Measurements from ENCODE around the gene TAF1B.
A peak's percentile ranks its signal among the peaks of the same experiment; 100 is the strongest.
"Not testable (repeated sequence)": the region's sequence is repeated elsewhere in the genome, so short reads cannot be mapped to it uniquely, and the experiment has no call there.

TAF1B gene

DNA sequence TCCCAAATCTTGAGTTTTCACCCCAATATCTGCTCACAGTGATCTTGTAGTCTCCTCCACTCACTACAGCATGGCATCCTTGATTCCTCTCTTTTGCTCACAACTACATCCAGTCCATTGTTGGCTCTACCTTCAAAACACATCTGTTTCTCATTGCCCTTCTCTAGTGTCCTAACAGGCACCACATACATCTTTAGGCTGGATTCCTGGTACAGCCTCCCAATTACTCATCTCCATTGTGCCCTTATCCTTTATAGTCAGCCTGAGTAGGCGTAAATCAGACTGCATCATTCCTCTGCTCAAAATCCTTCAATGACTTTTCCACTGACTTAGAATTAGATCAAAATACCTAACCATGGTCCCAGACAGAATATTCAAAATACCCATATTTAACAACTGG is 10.7 kb upstream of the TAF1B start:
- DNase-seq: no peak

DNA sequence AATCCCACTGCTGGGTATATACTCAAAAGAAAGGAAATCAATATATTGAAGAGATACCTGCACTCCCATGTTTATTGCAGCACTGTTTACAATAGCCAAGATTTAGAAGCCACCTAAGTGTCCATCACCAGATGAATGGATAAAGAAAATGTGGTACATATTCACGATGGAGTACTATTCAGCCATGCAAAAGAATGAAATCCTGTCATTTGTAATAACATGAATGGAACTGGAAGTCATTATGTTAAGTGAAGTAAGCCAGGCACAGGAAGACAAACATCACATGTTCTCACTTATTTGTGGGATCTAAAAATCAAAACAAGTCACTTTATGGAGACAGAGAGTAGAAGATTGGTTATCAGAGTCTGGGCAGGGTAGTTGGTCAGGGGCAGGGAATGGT is 8.2 kb upstream of the TAF1B start:
- not testable (repeated sequence) for DNase-seq

DNA sequence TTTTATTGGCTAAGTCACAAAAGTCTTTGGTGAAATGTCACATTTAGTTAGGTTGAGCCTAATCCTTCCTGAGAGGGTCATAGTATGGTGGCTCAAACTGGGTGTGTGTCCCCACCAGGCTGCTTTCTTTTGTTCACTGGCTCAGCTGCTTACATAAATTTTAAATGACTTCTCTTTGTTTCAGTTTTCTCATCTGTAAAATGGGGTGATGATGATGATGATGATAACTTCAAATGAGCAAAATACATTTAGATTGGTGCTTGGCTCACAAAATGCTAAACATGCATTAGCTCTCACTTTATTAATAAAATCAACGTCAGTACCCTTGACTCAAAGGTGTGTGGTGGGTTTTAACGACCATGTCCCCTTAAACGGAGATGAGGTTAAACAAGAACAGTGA is 7.2 kb upstream of the TAF1B start:
- DNase-seq: no peak

DNA sequence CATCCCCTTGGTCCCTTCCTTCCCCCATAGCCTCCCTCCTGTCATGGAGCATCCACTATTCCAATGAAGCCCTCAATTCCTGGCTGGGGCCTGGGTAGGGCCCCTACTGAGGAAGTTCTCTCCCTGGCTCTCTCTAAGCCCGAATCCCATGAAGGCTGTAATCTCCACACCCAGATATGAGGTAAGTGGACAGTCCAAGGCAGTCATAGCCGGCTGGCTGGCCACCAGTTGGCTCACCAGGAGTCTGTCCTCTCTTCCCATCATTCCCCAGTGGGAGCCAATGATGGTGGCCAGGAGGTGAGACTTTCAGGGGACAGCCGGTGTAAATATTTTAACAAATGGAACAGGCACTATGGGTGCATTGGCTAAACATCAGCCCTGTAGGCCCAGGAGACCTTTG is 6.8 kb upstream of the TAF1B start:
- no peak for DNase-seq

DNA sequence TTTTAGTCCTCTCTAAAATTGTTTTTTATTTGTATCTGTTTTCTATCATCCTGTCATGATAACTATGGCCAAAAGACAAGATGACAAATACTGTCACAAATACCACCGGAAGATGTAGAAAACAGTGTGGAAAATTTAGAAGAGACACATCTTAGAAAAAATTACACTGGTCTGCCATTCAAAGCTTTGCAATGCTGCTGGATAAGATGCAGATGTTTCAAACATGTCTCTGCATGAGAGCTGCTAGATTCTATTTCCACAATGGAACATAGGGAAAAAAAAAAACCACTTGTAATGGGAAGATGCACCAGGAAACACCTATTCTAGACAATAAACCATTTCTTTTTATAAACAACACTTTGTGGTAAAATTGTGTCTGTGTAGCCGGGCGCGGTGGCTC is 5.8 kb upstream of the TAF1B start:
- DNase-seq: no peak

DNA sequence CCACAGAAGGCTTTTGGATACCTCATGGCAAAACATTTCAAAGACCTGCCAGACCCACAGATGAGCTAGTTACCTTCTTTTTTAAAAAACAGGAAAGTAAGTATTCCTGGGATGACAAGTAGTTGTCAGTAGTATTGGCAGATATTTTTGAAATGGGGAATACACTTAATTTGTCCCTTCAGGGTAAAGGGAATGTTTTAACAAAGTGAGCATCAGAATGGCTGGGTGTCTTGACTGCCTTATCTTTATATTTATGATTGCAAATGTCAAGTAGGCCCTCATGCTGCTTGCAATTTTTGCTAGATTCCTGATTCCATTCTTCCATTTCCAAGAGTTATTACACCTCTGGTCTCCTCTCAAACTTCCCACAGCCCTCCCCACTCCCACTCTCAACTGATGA is 4.9 kb upstream of the TAF1B start:
- DNase-seq: no peak

DNA sequence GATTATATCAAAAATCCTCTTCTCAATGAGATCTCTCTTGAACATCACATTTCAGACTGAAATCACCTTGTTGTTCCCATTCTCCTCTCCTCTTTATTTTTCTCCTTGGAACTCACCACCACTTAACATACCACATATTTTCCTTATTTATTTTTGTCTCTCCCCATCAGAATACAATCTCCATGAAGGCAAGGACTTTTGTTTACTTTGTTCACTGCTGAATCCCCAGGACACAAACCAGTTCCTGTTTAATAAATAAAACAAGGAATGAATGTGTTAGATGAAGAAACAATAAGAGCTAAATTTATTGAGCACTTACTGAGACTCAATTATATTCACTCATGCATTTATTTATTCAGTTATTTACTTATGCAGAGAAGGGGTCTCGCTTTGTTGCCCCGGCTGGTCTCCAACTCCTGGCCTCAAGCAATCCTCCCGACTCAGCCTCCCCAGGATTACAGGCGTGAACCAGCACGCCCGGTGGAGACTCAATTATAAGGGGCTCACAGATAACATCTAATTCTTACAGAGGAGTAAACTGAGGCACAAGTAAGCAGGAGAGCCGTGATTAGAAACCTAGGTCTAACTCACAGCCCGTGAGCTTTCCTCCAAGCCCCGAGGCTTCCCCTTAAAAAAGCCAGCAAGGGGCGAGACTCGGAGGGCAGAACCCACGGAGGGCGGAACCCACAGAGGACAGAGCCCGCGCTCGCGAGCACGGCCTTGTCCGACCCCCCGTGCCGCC is 616 bp upstream of the TAF1B start:
- DNase-seq: no peak

DNA sequence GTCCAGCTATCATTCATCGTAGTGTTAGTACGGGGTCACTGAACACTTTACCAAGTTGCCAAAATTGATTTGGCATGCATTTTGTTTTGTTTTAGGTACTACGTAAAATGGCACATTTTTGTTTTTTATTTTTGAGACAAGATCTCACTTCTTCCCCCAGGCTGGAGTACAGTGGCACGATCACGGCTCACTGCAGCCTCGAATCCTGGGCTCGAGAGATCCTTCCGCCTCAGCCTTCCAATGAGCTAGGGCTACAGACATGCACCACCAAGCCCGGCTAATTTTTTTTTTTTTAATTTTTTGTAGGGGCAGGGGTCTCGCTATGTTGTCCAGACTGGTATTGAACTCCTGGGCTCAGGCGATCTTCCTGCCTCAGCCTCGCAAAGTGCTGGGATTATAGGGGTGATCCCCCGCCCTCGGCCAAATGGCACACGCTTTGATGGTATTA is 786 bp downstream of the TAF1B start:
- DNase-seq: peak; percentile 10

DNA sequence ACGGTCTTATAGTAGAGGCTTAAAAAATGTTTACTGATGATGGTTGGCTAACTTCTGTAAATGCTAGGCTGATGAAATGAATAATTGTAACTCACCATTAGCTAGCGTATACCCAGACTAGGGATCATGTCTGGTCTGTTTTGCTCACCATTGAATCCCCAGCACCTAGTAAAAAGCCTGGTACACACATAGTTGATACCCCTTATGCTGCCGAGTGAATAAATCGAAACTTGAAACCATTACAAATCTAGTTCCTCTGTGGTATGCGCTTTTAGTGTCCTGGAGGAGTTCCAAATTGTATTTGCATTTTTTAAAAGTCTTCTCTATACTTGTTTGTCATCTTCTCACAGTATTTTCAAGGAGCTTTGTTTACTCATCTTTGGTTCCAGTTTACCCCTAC is 1.3 kb downstream of the TAF1B start:
- DNase-seq: no peak

DNA sequence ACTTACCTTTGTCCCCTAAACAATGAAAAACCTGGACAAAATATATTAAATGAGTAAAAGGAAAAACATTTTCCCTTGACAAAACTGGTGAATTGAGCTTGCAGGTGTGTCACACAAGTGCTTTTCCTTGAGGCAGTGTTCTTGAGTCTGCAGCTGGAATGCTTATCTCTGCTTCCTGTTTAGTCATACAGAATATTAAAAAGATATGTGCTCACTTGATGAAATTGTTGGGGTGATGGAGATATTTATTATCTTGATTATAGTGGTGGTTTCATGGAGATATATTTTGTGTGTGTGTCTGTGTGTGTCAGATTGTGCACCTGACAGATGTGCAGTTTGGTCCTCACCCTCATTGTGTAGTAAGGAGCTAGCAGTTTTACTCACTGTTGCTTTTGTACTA is 3.3 kb downstream of the TAF1B start:
- DNase-seq: no peak

DNA sequence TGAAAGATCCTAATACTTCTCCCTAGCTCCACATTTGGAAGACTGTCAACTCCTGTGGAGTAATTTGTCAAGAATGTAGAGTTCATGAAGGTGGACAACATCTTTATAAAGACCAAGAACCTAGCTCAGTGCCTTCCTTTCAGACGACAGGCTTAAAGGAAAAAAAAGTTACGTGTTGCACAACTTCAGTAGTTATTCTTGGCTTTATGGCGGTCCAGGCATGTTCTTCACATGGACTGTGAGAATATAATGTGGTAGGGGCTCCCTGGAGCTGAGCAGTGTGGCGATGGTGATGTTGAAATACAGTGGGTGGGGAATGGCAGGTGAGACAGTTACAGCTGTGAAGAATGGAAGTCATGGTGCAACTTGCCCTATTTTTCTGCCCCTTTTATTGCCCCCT is 3.9 kb downstream of the TAF1B start:
- DNase-seq: no peak

DNA sequence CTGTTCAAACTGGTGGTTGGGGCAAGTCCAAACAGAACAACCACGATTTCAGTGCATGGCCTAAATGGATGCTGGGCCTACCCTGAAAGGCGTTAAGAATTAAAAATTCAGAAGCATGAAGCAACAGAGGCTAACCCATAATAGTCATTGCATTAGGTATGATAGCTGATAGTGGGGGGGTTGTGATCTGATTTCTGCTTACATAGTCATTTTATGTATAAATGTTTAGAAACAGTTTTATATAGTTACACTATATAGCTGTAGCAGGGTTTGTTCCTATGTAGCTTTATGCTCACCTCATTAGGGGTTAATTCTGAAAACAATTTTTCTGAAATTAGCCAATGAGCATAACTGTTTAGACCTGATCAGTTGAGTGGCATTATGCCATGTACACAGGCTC is 9.6 kb downstream of the TAF1B start:
- no peak for DNase-seq

DNA sequence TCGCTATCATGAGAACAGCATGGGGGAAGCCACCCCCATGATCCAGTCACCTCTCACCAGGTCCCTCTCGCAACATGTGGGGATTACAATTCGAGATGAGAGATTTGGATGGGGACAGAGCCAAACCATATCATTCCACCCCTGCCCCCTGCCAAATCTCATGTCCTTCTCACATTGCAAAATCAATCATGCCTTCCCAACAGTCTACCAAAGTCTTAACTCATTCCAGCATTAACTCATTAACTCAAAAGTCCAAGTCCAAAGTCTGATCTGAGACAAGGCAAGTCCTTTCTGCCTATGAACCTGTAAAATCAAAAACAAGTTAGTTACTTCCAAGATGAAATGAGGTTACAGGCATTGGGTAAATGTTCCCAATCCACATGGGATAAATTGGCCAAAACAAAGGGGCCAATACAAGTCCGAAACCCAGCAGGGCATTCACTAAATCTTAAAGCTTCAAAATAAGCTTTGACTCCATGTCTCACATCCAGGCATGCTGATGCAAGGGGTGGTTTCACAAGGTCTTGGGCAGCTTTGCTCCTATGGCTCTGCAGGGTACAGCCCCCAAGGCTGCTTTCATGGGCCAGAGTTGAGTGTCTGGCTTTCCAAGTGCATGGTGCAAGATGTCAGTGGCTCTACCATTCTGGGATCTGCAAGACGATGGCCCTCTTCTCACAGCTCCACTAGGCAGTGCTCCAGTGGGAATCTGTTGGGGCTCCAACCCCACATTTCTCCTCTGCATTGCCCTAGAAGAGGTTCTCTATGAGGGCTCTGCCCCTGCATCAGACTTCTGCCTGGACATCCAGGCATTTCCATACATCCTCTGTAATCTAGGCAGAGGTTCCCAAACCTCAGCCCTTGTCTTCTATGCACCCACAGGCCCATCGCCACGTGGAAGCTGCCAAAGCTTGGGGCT is 14.8 kb downstream of the TAF1B start:
- DNase-seq: no peak

DNA sequence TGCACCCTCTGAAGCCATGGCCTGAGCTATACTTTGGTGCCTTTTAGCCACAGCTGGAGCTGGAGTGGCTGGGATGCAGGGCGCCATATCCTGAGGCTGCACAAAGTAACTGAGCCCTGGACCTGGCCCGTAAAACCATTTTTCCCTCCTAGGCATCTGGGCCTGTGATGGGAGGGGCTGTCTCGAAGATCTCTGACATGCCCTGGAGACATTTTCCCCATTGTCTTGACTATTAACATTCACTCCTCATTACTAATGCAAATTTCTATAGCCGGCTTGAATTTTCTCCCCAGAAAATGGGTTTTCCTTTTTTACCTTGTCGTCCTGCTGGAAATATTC is 15.4 kb downstream of the TAF1B start:
- no peak for DNase-seq

DNA sequence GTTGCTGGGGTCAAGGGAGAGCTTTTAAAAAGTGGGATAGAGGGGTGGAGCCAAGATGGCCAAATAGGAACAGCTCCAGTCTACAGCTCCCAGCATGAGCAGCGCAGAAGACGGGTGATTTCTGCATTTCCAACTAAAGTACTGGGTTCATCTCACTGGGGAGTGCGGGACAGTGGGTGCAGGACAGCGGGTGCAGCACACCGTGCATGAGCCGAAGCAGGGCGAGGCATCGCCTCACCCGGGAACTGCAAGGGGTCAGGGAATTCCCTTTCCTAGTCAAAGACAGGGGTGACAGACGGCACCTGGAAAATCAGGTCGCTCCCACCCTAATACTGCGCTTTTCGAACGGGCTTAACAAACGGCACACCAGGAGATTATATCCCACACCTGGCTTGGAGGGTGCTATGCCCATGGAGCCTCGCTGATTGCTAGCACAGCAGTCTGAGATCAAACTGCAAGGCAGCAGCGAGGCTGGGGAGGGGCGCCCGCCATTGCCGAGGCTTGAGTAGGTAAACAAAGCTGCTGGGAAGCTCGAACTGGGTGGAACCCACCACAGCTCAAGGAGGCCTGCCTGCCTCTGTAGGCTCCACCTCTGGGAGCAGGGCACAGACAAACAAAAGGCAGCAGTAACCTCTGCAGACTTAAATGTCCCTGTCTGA is 17.8 kb downstream of the TAF1B start:
- DNase-seq: not testable (repeated sequence)

DNA sequence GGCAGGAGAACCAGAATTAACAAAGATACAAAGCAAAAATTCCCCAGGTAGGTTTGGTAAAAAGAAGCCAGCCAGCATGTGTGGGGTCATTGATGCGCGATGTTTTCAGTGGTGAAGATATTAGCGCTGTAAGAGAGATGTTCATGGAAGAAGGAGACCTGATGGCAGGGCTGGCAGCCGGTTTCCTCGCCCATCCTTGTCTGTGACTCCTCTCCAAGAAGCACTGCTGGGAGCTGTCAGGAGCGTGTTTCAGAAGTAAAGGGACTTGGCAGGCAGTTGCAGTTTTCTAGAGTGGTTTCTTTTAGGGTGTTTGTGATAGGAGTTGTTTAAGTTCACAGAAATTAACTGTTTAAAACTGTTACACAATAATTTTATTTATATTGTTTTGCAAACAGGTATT is 24.6 kb downstream of the TAF1B start:
- no peak for DNase-seq

DNA sequence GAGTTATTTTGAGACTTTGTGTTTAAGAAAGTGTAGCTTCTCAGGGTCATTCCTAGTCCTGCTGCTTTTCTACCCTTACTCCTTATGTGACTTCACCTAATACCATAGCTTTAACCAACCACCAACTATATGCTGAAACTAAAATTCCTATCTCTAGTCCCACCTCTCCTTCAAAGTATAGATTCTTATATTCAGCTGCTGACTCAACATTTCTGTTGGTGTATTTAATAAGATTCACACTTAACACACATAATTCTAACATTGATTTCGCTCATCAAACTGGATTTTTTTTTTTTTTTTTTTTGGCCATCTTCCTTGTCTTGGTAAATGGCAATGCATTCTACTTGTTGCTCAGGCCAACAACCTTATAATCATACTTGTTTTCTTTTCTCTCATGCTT is 30.1 kb downstream of the TAF1B start:
- DNase-seq: no peak

DNA sequence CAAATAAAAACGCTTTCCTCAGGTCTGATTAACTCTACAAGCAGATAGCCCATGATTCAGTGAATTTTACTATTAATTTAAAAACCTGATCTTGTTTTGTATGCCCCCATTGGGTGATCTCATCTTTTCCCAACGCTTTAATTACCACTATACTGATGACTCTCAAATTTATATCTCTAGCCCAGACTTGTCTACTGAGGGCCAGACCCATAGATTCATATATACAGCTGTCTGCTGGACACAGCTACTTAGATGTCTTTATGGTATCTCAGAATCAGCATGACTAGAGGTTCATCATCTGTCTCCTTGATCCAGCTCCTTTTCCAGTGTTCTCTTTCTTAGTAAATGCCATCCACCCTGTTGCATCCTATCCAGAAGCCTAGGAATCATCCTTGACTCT is 33.8 kb downstream of the TAF1B start:
- no peak for DNase-seq

DNA sequence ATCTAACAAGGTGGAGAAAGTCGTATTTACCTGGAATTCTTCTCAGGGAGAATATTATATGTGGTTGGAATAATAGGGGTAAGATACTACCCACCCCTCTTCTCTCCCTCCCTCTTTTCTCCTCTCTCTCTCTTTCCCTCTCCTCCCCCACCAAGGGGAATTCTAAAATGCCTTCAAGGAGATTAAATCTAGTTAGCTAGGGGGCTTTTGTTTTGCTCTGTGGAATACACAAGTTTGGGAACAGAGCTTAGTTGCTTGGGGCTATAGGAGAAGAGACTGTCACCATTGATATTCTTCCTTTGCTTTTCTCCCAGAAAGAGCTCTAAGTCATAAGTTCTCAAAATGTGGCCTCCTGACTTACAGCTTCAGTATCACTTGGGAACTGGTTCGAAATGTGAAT is 34.5 kb downstream of the TAF1B start:
- no peak for DNase-seq

DNA sequence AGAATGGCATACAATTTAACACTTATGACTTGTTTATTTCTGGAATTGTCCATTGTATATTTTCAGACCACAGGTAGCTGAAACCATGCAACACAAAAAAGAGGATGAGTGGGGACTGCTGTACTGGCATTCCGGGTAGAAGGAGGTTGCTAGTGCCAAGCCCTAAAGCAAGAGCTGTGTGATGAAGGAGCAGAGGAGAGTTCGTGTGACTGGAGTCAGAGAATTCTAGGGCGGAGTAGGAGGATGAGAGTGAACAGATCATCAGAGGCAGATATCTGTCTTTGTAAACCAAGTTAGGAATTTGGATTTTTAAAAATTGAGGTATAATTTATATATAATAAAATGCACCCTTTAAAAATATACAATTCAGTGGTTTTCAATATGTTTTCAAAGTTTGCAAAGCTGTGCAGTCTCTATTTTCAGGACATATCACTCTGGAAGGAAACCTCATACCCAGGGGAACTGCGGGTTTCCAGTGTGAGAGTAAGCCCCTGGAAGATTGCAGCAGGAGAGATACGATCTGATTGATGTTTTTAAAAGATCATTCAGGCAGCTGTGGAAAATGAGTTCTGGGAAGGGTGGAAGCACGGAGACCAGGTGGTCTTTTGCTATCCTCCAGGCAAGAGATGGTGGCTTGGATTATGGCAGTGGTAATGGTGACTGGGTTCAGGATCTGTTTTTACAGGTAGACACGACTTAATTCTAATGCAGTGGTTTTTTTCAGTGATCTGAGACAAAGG is 36.4 kb downstream of the TAF1B start:
- no peak for DNase-seq

DNA sequence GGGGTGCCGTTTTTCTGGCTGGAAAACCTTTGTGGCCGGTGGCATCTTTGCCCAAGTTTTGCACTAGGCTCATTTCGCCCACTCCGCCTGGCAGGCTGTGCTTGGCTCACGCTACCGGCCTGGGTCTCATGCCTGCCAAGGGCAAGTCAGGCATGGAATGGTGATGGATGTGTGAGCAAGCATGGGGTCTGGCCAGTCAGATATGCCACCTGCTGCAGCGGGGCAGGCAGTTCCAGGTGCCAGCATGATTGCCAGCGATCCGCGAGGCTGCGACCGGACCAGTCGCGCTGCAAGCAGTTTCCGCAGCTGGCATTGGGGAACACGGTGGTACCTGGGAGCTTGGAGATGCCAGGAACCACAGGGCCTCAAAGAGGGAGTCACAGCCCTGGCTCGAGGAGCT is 40.6 kb downstream of the TAF1B start:
- DNase-seq: no peak

DNA sequence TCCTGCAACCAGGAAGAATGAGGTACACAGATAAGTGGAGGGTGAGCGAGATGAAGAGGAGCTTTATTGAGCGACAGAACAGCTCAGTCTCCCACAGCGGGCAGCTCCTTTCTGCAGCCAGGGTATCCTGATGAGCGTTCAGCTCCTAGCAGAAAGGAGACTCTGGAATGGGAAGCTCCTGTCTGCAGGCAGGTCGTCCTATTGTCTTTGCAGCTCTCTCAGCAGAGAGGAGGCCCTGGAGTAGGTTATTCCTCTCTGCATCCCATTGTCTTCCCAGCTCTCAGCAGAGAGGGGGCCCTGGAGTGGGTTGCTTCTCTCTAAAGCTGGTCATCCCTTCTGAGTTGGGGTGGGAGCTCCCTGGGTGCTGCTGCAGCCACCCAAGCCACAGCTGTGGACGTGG is 41.2 kb downstream of the TAF1B start:
- DNase-seq: no peak

DNA sequence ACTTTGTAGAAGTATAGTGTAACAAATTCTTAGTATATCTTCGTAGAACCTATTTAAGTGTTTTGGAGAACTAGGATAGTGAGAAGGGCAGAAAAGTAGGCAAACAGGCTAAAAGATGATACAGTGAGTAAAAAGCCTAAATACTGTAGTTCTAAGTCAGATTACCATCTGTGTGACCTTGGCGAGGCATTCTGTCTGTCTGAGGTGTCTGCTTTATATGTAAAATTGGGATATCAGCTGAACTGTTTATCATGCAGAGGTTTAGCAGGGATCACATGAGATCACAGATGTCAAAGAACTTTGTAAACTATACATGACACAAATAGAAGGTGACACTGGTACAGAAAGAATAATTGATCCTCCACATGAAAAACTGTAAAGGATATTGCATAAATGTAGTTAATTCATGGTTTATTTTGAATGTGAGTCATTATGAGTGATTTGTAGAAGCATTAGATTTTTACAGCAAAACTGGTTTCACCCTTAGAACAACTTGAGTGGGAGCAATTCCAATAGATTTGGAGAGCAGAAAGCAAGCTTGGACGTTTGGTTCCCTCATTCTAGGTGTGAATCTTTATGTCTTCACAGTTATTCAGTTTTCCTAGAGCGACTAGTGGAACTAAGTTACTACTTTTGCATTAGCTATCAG is 41.9 kb downstream of the TAF1B start:
- DNase-seq: no peak

Data from NCI-H146 (cell line).